ENCODE results near the gene RNF130.
"Not testable (repeated sequence)": the region's sequence is repeated elsewhere in the genome, so short reads cannot be mapped to it uniquely, and the experiment has no call there.

Gene RNF130

GRCh38 chr5:180009581-180009980 lies 62.0 kb downstream of the RNF130 start:
- no peak for DNase-seq

- no peak for DNase-seq
Measured at GRCh38 chr5:180008433-180008832, 63.1 kb downstream of the RNF130 start.

- no peak for DNase-seq
Measured at GRCh38 chr5:180007582-180007981, 64.0 kb downstream of the RNF130 start.

GRCh38 chr5:180006141-180006540 lies 65.4 kb downstream of the RNF130 start:
- DNase-seq = no peak

- no peak for DNase-seq
Measured at GRCh38 chr5:180003127-180003526, 68.4 kb downstream of the RNF130 start.

- no peak for DNase-seq
Measured at GRCh38 chr5:180001742-180002141, 69.8 kb downstream of the RNF130 start.

- DNase-seq = no peak
Measured at GRCh38 chr5:180001136-180001535, 70.4 kb downstream of the RNF130 start.

- no peak for DNase-seq
Measured at GRCh38 chr5:179998485-179998884, 73.1 kb downstream of the RNF130 start.

- no peak for DNase-seq
Measured at GRCh38 chr5:179994583-179995323, 76.8 kb downstream of the RNF130 start.

GRCh38 chr5:179992855-179993254 lies 78.7 kb downstream of the RNF130 start:
- not testable (repeated sequence) for DNase-seq

- DNase-seq = no peak
Measured at GRCh38 chr5:179991106-179991505, 80.5 kb downstream of the RNF130 start.

- DNase-seq = not testable (repeated sequence)
Measured at GRCh38 chr5:179990525-179990924, 81.0 kb downstream of the RNF130 start.

- no peak for DNase-seq
Measured at GRCh38 chr5:179986328-179986727, 85.2 kb downstream of the RNF130 start.

GRCh38 chr5:179981636-179982035 lies 89.9 kb downstream of the RNF130 start:
- DNase-seq = no peak

GRCh38 chr5:179980767-179981166 lies 90.8 kb downstream of the RNF130 start:
- no peak for DNase-seq

GRCh38 chr5:179978792-179979191 lies 92.8 kb downstream of the RNF130 start:
- DNase-seq = no peak

- DNase-seq = no peak
Measured at GRCh38 chr5:179975713-179976134, 95.8 kb downstream of the RNF130 start.

- DNase-seq = peak; percentile 50
Measured at GRCh38 chr5:179974946-179975712, 96.4 kb downstream of the RNF130 start.

- no peak for DNase-seq
Measured at GRCh38 chr5:179974246-179974945, 97.2 kb downstream of the RNF130 start.

- DNase-seq = no peak
Measured at GRCh38 chr5:179973391-179973790, 98.2 kb downstream of the RNF130 start.

GRCh38 chr5:179969110-179969509 lies 102.4 kb downstream of the RNF130 start:
- DNase-seq = no peak

GRCh38 chr5:179967489-179967888 lies 104.1 kb downstream of the RNF130 start:
- no peak for DNase-seq

GRCh38 chr5:179964015-179964414 lies 107.5 kb downstream of the RNF130 start:
- DNase-seq = no peak

GRCh38 chr5:179963375-179963774 lies 108.2 kb downstream of the RNF130 start:
- no peak for DNase-seq
